AG04449 (cell line): Measurements from ENCODE around the gene AGFG1.

Source experiments
- CTCF ChIA-PET: fragments of 350-600 bp; formaldehyde crosslinking; extraction: SDS; loops from one replicate; lab custom pipeline; 2021; ENCODE audit warnings: antibody characterized with exemption; lab: Yijun Ruan, JAX
- POLR2A ChIA-PET: fragments of 400-600, 350-600 bp; formaldehyde crosslinking; extraction: SDS; loops from one replicate; lab custom pipeline; 2020; ENCODE audit warnings: antibody characterized with exemption, inconsistent platforms; lab: Yijun Ruan, JAX
- DNase-seq: peaks from one replicate; pipeline ENCODE4 v3.0.0-alpha.2; 2010; ENCODE audit warnings: low read depth, low spot score
- H3K4me3 ChIP-seq: 2 replicates; pipeline ENCODE4 v1.5.1; 2011; ENCODE audit warnings: low read depth, mild to moderate bottlenecking, control low read depth, low read length
- TF ChIP-seq, protein P1 (sequence below): IDR thresholded peaks from one replicate; pipeline ENCODE4 v1.5.1; 2011; ENCODE audit warnings: mild to moderate bottlenecking, moderate library complexity, low read length, control low read depth, inconsistent platforms; ENCODE audit not compliant: insufficient read depth; ENCODE audit errors: missing control alignments

AGFG1 gene

DNA sequence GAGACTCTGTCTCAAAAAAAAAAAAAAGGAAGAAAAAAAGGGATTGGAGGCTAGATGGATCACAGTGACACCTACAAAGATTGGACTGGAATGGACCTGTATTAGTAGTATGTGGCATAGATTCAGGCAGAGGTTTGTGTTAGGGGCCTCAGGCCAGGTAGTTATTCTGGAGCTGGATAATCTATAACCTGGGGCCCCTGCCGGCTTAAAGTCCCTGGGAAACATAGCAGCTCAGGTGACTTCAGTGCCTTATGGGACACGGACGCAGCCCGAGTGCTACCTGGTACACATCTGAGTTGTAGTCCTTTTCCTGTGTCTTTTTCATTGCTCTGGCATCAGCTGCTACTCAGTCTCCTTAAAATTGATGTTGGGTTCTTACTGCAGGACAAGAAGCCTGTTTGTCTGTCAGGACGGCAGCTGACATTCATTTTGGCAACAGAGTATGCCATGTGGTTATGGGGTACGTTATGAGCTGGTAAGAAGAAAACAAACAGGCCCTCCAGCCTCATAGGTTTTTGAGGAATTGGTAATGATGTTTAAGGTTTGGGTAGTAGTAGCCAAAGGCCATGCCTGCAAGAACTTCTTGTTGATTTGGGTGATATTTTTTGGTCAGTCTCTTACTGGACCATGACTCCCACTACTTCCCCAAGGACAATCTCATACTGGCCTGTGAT lies 27.8 kb downstream of the AGFG1 start:
- H3K4me3 ChIP-seq, result no peak overlapping the region
- CTCF ChIA-PET, result interaction anchor here (1.9 kb wide), 1 partner anchor 29 kb away, joined by 6 read pairs; no protein-coding TSS in a partner anchor
- TF ChIP-seq, protein P1, sequence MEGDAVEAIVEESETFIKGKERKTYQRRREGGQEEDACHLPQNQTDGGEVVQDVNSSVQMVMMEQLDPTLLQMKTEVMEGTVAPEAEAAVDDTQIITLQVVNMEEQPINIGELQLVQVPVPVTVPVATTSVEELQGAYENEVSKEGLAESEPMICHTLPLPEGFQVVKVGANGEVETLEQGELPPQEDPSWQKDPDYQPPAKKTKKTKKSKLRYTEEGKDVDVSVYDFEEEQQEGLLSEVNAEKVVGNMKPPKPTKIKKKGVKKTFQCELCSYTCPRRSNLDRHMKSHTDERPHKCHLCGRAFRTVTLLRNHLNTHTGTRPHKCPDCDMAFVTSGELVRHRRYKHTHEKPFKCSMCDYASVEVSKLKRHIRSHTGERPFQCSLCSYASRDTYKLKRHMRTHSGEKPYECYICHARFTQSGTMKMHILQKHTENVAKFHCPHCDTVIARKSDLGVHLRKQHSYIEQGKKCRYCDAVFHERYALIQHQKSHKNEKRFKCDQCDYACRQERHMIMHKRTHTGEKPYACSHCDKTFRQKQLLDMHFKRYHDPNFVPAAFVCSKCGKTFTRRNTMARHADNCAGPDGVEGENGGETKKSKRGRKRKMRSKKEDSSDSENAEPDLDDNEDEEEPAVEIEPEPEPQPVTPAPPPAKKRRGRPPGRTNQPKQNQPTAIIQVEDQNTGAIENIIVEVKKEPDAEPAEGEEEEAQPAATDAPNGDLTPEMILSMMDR, result no peak
- DNase-seq, result no peak
- POLR2A ChIA-PET, result interaction anchor here (0.6 kb wide), 1 partner anchor 18 kb away, joined by 4 read pairs; no protein-coding TSS in a partner anchor

DNA sequence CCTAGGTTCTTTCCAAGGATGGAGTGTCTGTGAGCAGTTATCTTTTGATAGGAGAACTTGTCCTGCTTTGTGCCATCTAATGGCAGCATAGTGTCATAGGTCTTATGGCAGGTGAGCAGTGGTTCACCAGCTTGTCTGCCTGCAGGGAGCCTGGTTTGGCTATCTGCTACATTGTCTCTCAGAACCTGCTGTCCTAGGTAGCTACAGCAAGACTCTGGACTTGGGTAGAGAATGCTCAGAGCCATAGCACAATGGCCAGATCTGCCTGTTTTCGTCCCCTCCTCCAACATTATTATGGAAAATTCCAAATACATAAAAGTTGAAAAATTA lies 28.3 kb downstream of the AGFG1 start:
- TF ChIP-seq, protein P1, result no peak
- CTCF ChIA-PET, result interaction anchor here (1.9 kb wide), 1 partner anchor 29 kb away, joined by 6 read pairs; no protein-coding TSS in a partner anchor
- no peak overlapping the region for H3K4me3 ChIP-seq
- POLR2A ChIA-PET, result no interaction called here
- DNase-seq, result no peak

DNA sequence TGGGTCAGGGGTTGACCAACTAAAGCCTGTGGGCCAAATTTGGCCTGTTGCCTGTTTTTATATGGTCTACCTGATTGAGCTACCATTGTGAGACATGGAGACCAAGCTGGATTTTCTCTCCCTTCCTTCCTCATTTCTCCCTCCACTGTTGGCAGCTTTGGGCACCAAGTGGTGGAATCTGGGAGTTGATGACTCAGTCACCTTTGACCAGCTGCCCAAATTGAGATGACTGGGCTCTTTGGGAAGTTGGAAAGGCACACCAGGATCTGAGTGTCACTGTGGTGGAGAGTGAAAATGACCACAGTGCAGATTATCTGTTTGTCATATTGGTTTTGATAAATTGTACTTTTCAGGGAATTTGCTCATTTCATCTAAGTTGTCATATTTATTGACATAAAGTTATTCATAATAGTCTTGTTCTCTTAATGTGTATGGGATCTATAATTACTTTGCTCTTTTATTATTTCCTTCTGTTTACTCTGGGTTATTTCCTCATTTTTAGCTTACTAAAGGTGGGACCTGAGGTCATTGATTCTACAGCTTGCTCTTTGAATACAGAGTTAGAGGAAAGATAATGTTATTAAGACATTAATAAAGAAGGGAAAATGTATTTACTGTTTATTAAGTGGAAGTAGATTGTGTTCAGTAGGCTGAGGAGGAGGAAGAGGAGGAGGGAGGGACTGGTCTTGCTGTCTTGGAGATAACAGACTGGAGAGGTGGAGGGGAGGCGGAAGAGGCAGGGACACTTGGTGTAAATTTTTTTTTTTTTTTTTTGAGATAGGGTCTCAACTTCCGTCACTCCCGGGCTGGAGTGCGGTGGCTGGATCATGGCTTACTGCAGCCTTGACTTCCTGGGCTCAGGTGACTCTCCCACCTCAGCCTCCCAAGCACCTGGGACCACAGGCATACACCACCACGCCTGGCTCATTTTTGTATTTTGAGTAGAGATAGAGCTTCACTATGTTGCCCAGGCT lies 31.8 kb downstream of the AGFG1 start:
- ChIA-PET CTCF (no interaction called here), POLR2A (no interaction called here)
- no peak for DNase-seq
- TF ChIP-seq, protein P1, result no peak
- no peak overlapping the region for H3K4me3 ChIP-seq

DNA sequence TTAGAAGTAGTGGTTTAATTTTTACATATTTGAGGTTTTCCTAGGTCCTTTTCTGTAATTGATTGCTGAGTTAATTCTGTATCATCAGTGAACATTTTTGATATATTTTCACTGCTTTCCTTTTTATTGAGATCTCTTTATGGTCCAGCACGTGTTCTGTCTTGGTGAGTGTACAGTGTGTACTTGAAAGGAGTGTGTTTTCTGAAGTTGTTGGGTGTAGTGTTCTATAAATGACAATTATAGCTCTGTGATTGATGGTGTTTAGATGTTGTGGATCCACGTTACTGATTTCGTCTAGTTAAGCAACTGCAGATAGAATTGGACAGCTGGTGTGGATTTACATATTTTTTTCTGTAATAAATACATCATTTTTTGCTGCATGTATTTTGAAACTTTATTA lies 32.7 kb downstream of the AGFG1 start:
- DNase-seq, result no peak
- CTCF ChIA-PET, result interaction anchor here (1.6 kb wide), 1 partner anchor 32 kb away, joined by 4 read pairs; no protein-coding TSS in a partner anchor
- no peak overlapping the region for H3K4me3 ChIP-seq
- TF ChIP-seq, protein P1, result no peak
- POLR2A ChIA-PET, result no interaction called here

DNA sequence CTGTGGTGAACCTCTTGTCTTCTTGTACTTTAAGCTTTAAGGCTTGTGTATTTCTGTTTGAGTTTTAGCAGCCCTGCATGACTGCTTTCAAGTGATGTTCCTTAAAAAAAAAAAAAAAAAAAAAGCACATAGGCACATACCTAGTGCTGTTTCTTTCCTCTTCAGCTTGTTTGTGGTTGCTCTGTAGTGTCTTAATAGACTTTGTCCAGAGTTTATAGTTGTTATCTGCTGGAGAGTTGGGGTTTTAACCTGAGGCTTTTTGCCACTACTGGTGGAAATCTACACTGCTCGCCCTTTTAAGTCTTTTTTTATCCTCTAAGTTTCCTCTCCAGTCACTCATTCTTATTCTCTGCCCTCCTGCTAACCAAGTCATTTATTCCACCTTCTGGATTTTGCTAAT lies 34.5 kb downstream of the AGFG1 start:
- TF ChIP-seq, protein P1, result no peak
- H3K4me3 ChIP-seq, result no peak overlapping the region
- POLR2A ChIA-PET, result no interaction called here
- CTCF ChIA-PET, result no interaction called here
- DNase-seq, result no peak

DNA sequence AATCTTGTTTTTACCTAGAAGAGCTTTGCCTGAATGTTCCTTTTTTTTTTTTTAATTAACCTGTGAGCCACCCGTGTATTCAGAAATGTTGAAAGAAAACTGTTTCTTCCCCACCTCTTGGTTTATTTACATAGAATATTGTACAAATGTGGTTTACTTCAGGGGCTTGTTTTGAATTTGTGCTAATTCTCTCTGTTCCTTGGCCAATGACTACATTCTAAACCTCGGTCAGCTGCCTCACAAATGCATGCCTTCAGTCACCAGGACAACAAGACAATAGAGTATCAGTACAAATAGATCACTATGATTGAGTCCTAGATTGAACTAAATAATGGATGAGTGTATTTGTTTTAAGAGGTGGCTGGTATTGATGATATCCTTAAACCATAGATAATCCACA lies 36.0 kb downstream of the AGFG1 start:
- H3K4me3 ChIP-seq, result no peak overlapping the region
- TF ChIP-seq, protein P1, result no peak
- CTCF ChIA-PET, result interaction anchor here (0.7 to 1.0 kb wide), 2 partner anchors 20 to 28 kb away, joined by 3 to 5 read pairs; no protein-coding TSS in a partner anchor
- POLR2A ChIA-PET, result interaction anchor here (0.6 kb wide), 1 partner anchor 33 kb away, joined by 4 read pairs; no protein-coding TSS in a partner anchor
- no peak for DNase-seq
